Measurements from ENCODE around the gene TBC1D1.

GRCh38 chr4:38145033-38145678, 254.3 kb downstream of the TBC1D1 start:
- TF ChIP-seq REST (IDR thresholded peaks at IDR 0.05; ENCODE audit: insufficient read depth in 1 of 2, low read depth in 2 of 2, low read length in 1 of 2) (no peak), CTCF (IDR thresholded peaks at IDR 0.05) (no peak)
